HG03139 (cell line): ENCODE data around the gene DPH6.
"Not testable (repeated sequence)": the region's sequence is repeated elsewhere in the genome, so short reads cannot be mapped to it uniquely, and the experiment has no call there.

ENCODE experiments used
- ATAC-seq: cut with Tn5 transposase; IDR thresholded peaks from one replicate; pipeline ENCODE4 v1.9.1; 2021; ENCODE audit not compliant: unreplicated experiment

Gene DPH6

GRCh38 chr15:35441279-35441678 lies 104.7 kb downstream of the DPH6 start:
- ATAC-seq, result not testable (repeated sequence)

DNA sequence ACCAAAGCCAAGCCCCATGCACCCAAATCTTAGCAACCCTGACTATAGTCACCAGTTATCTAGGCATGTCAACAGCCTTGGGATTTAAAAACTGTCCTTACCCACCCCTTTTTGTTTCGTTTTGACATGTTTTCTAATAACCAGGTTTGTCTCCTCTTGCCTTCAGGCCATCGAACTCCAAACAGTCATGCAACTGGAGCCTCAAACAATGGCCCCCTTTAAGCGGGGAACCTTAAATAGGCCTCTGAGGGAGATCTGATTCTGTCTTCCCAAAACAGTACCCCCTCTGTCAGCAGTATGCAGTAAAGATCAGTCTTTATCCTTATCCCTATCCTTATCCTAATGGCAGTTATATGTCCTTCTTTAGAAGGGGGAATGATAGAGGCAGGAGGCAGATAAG lies 105.7 kb downstream of the DPH6 start:
- no peak for ATAC-seq

DNA sequence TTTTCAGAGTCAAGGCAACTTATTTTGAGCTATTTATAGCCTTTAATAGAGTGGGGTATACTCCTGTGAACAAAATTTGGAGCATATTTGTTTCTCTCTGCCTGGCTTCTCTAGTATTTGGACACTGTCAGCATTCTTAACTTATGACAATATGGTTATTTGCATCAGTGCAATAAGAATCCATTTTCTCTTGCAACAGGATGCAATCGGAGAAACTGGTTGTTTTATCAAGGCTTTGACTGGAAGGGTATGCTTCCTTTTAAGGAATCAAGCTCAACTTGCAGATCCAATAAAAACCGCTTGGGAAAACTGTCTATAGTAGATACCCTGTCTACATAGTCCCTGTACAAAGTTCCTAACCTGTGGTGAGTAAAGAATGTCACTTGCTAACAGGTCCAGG lies 106.7 kb downstream of the DPH6 start:
- no peak for ATAC-seq

DNA sequence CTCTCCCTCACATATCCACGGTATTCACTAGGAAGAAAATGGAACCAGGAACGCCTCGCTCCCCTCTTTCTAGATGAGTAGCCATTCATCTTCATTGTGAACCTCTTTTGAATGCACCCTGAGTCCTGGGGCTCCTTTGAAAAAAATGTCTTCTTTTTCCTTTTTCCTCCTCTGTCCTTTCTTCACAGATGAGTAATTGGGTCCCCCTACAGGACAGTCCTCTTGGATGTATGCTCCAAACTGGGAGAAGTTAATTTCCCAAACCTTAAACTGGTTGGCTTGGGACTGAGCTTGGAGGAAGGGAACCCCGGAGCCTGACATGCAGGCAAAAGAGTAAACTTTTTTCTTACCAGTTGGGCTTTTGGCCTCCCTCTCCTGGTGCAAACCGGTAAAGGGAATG lies 108.8 kb downstream of the DPH6 start:
- ATAC-seq, result no peak

DNA sequence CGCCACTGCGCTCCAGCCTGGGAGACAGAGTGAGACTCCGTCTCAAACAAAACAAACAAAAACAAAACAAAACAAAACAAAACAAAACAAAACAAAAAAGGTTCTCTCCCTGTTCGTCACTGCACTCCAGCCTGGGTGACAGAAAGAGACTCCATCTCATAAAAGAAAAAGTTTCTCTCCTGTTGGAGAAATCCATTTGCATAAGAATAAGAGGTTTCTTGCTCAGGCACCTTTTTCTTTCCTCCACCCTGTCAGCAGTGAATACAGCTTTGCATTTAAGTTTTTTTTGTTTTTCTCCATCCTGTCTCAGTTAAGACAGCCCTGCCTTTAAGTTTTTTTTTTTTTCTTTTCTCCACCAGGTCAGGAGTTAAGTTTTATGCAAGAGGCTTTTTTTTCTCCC lies 109.5 kb downstream of the DPH6 start:
- no peak for ATAC-seq

GRCh38 chr15:35431281-35431680 lies 114.7 kb downstream of the DPH6 start:
- ATAC-seq, result no peak

DNA sequence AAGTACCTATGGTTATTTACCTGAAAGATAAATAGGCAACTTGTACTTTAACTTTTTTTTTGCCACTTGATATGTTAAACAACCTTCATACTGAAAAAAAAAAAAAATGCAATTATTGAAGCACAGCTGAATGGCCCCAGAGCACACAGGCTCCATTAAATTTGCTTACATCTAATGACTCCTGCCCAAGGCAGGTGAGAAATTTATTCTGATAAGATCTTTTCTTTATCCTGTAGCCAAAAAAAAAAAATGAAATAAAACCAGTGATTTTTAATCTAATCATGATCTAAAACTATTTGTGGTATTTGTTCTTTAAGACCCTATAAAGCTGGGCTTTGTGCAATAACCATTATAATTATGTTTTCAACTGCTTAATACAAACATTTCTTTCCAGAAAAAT lies 115.7 kb downstream of the DPH6 start:
- ATAC-seq, result no peak

GRCh38 chr15:35427496-35427895 lies 118.5 kb downstream of the DPH6 start:
- no peak for ATAC-seq

DNA sequence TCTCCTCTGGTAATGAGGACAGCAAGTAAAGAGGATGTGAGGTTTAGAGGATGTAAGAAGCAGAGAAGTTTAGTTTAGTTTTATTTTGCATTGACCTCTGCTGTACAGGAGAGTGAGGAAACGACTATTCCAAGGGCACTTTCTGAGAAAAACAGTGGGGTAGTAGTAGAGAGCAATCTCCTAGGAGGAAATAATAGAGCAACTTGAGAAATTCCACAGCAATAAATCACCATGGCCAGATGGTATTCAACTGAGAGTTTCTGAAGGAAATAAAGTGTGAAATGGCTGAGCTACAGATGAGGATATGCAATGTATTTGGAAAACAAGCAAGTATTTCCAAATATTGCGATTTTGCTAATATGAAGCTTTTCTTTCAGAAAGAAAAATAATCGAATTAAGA lies 118.9 kb downstream of the DPH6 start:
- ATAC-seq, result no peak

GRCh38 chr15:35410775-35411174 lies 135.2 kb downstream of the DPH6 start:
- no peak for ATAC-seq

DNA sequence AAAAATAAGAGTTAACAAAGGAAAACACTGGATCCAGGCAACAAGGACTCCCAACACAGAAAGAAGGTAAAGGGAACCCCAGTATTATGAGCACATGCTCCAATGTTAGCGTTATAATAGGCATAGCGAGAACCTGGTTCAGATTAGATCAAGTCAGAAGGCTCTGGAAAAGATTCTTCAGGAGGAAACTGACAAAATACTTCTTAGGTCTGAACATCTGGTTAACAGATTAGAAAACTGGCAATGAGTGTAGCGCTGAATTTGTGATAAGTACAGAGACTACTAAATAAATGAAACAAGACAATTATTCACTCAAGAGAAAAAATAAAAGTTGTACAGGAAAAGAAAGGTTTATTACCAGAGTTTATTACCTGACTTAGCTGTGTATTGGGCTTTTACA lies 146.1 kb downstream of the DPH6 start:
- ATAC-seq, result no peak

- no peak for ATAC-seq
Measured at GRCh38 chr15:35397027-35397426, 148.9 kb downstream of the DPH6 start.

DNA sequence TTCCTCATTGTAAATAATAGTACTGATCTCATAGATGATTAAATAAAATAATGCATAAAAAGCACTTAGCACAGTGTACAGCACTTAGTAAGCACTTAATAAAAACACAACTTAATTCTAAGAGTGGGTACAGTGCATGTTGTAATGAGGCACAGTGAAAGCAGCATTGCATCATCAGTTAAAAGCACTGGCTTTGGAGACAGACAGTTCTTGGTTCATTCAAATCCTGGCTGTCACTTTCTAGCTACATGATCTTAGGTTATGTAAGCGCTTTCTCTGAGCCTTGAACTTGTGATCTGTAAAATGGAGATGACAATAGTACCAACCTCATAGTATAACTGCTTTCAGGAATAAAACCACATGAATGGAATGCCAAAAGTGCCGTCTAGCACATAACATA lies 151.5 kb downstream of the DPH6 start:
- ATAC-seq, result no peak

DNA sequence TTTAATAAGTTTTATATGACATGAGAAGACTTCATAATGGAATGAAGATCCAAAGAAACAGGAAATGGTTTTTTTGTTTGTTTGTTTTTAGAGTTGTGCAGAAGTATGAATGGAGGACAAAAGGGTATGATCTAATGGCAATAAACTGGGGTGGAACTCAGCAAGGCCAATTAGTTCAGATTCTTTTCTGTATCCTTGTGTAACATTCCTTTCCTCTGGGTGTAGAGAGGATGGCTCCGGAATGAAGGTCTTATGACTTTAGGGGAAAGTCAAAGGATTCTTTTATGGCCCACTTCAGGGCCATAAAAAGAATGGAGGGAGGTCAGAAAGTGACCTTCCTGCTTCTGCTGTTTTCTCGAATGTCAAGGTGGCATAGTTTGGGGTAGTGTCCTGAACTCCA lies 152.6 kb downstream of the DPH6 start:
- no peak for ATAC-seq

DNA sequence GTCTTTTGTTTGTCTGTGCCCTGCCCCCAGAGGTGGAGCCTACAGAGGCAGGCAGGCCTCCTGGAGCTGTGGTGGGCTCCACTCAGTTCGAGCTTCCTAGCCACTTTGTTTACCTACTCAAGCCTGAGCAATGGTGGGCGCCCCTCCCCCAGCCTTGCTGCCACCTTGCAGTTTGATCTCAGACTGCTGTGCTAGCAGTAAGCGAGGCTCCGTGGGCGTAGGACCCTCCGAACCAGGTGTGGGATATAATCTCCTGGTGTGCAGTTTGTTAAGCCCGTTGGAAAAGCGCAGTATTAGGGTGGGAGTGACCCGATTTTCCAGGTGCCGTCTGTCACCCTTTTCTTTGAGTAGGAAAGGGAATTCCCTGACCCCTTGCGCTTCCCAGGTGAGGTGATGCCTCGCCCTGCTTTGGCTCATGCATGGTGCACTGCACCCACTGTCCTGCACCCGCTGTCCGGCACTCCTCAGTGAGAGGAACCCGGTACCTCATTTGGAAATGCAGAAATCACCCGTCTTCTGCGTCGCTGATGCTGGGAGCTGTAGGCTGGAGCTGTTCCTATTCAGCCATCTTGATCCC lies 154.5 kb downstream of the DPH6 start:
- ATAC-seq, result not testable (repeated sequence)

GRCh38 chr15:35383506-35383905 lies 162.5 kb downstream of the DPH6 start:
- no peak for ATAC-seq

DNA sequence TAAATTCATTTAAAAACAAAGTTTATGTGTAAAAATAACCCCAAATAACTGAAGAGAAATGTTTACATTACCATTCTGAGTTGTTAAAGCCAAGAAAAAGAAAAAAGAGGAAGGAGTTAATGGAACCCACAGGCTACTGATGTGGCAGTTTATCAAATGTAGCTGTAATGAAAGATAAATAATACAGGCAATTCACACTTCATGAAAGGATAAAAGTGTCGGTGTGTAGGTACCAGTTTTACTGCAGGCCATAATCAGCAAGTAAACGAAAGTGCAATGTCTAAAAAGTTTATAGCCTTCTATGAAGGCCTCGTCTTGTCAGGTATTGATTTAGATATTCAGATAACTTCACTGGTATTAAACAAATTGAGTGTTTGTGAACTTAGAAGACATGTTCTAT lies 164.6 kb downstream of the DPH6 start:
- no peak for ATAC-seq

DNA sequence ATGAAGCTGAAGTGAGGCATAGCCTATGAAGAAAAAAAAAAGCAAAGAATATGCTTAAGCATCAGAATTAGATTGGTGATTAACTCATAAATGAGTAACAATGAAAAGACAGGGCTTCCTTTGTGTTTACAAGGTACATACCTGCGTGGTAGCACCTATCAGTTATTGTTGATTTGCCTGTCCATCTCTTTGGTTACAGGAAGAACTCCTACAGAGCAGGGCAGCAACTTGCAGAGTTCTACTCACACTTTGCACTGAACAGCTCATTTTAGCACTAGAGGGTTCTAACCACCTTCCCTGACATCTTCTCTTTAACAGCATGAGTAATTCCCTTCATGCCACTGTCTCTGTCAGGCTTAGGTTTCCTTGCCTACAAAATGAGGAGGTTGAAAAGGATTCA lies 166.0 kb downstream of the DPH6 start:
- ATAC-seq, result no peak

DNA sequence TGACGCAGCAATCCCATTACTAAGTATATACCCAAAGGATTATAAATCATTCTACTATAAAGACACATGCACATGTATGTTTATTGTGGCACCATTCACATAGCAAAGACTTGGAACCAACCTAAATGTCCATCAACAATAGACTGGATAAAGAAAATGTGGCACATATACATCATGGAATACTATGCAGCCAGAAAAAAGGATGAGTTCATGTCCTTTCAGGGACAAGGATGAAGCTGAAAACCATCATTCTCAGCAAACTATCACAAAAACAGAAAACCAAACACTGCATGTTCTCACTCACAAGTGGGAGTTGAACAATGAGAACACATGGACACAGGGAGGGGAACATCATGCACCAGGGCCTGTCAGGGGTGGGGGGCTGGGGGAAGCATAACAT lies 167.5 kb downstream of the DPH6 start:
- not testable (repeated sequence) for ATAC-seq

GRCh38 chr15:35376707-35377106 lies 169.3 kb downstream of the DPH6 start:
- ATAC-seq, result no peak

DNA sequence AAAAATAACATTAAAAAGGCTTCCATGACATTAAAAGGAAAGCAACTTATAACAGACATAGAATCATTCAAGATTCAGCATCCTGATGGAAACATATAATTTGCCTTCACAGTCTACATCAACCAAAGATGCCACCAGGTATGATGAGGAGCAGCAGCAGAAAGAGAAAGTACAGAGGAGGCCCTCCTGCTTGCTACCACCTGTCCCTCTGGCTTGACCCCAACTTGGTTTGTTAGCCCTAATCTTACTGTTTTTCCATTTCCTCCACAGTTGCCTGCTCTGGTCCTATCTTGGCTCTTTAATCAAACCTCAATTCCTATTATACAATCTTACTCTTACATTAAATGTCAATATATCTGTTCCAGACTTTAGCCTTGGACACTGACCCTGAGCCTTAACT lies 171.3 kb downstream of the DPH6 start:
- ATAC-seq, result no peak

DNA sequence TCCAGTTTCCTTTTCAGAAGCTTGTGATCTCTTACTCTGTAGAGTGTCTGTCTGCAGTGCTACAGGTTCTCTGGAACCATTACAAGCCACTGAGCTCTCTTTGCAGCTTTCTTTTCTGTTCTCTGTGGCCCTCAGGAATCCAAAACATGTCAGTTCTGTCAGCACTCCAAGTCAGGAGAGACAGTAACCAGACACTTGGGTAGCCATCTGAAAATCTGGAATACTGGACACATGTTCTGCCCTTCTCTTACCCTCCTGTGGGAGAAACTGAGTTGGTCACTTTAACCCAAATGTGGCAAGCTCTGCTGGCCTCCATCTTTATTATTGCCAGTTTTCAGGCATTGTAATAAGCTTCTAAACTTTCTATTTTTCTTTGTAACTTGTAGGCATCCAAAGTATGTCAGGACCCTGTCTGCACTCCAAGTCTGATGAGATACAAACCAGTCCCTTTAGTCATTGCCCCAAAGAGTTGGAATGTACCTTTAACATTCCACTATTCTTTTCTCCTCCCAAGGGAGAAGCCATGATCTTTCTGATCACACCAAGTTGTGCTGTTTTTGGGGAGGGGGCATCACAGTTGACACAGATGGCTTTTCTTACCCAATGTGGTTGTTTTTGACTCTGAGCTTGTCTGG lies 183.7 kb downstream of the DPH6 start:
- no peak for ATAC-seq

DNA sequence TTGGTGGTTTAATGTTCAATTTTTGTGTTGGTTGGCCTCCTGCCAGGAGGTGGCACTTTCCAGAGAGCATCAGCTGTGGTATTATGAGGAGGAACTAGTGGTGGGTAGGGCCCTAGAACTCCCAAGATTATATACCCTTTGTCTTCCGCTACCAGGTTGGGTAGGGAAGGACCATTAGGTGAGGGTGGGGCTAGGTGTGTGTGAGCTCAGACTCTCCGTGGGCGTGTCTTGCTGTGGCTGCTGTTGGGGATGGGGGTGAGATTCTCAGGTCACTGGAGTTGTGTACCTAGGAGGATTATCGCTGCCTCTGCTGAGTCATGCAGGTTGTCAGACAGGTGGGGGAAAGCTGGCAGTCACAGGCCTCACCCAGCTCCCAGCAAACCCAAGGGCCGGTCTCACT lies 187.1 kb downstream of the DPH6 start:
- no peak for ATAC-seq
